OCI-LY7 (cell line): ENCODE results near the gene MARK3. TPM values are rescaled to one million over a fixed set of nuclear protein-coding genes. Genes with fewer than 3 reads are reported as not detected.

Experiments
- BruUV-seq: library from RNA; stranded (reverse); fragments of 400-500 nt; replicated peaks from 2 replicates; lab custom pipeline; 2021; lab: Mats Ljungman, UMichigan
- CTCF ChIA-PET: fragments of 300-600 bp; sonication (Branson Sonifier 250); formaldehyde crosslinking; loops from one replicate; lab custom pipeline; 2022; ENCODE audit warnings: antibody characterized with exemption; ENCODE audit not compliant: unreplicated experiment; lab: Charles Lee
- POLR2A ChIA-PET: fragments of 300-600 bp; sonication (Branson Sonifier 250); formaldehyde crosslinking; loops from one replicate; lab custom pipeline; 2022; ENCODE audit warnings: antibody characterized with exemption; lab: Charles Lee
- DNase-seq: peaks from one replicate; pipeline ENCODE4 v3.0.0-alpha.2; 2015; ENCODE audit warnings: low spot score
- H2AFZ ChIP-seq: fragments of 200-600 bp; sonication (generic), shearing (Covaris generic); 2 replicates; pipeline ENCODE4 v1.6.1; 2014; ENCODE audit warnings: mild to moderate bottlenecking, antibody characterized with exemption, low read length, moderate library complexity
- H3K27ac ChIP-seq: fragments of 200-600 bp; sonication (generic); 2 replicates; pipeline ENCODE4 v1.5.1; 2014; ENCODE audit warnings: mixed run types, low read depth, mild to moderate bottlenecking, moderate library complexity, low read length, inconsistent platforms; ENCODE audit not compliant: poor library complexity, severe bottlenecking
- H3K36me3 ChIP-seq: fragments of 200-600 bp; sonication (generic); 2 replicates; pipeline ENCODE4 v1.6.1; 2014; ENCODE audit warnings: mild to moderate bottlenecking, antibody characterized with exemption, low read length, moderate library complexity, mixed read lengths; ENCODE audit not compliant: insufficient read depth
- H3K4me1 ChIP-seq: fragments of 200-600 bp; sonication (generic); 2 replicates; pipeline ENCODE4 v1.5.1; 2014; ENCODE audit warnings: mild to moderate bottlenecking, low read length; ENCODE audit not compliant: insufficient read depth, poor library complexity, severe bottlenecking
- H3K4me2 ChIP-seq: fragments of 200-600 bp; sonication (generic); 2 replicates; pipeline ENCODE4 v1.6.1; 2014; ENCODE audit warnings: mild to moderate bottlenecking, low read length
- H3K4me3 ChIP-seq: fragments of 200-600 bp; sonication (generic); 2 replicates; pipeline ENCODE4 v1.5.1; 2014; ENCODE audit warnings: mild to moderate bottlenecking, low read depth, low read length; ENCODE audit not compliant: poor library complexity, severe bottlenecking
- H3K79me2 ChIP-seq: fragments of 200-600 bp; sonication (generic); 2 replicates; pipeline ENCODE4 v1.6.1; 2016; ENCODE audit warnings: low read depth, mild to moderate bottlenecking, low read length, moderate library complexity, mixed read lengths; ENCODE audit not compliant: insufficient read depth
- H3K9me2 ChIP-seq: fragments of 200-600 bp; sonication (generic); 2 replicates; pipeline ENCODE4 v1.6.1; 2016; ENCODE audit warnings: mild to moderate bottlenecking, low read length, mixed read lengths; ENCODE audit not compliant: insufficient read depth
- H3K9me3 ChIP-seq: fragments of 200-600 bp; sonication (generic); 2 replicates; pipeline ENCODE4 v1.6.1; 2014; ENCODE audit warnings: mild to moderate bottlenecking, mixed run types, low read length, mixed read lengths
- H4K20me1 ChIP-seq: fragments of 200-600 bp; sonication (generic); 2 replicates; pipeline ENCODE4 v1.6.1; 2014; ENCODE audit warnings: mild to moderate bottlenecking, antibody characterized with exemption, low read length, moderate library complexity, mixed read lengths; ENCODE audit not compliant: insufficient read depth
- CTCF ChIP-seq: fragments of 200-600 bp; sonication (generic); conservative IDR thresholded peaks from 2 replicates; pipeline ENCODE4 v1.5.1; 2014; ENCODE audit warnings: mild to moderate bottlenecking, antibody characterized with exemption, low read length, moderate library complexity, mixed read lengths
- EZH2phosphoT487 ChIP-seq: fragments of 200-600 bp; sonication (generic); IDR thresholded peaks from 2 replicates; pipeline ENCODE4 v1.6.1; 2018; ENCODE audit warnings: low read depth, borderline replicate concordance, mild to moderate bottlenecking, mixed run types, antibody characterized with exemption, low read length, moderate library complexity, mixed read lengths
- intact Hi-C: fragments of 100-400 bp; cut with micrococcal nuclease; formaldehyde crosslinking; loops from one replicate; pipeline ENCODE4 v1.10.0; 2022; ENCODE audit not compliant: unreplicated experiment
- total RNA-seq, 2 experiments: library from RNA; depleted of rRNA in 1 of 2; stranded (reverse); fragments of >200 nt in 1 of 2; shearing (Covaris generic) in 1 of 2; gene quantifications; 2 replicates each; pipeline ENCODE4 v1.2.3, GENCODE V29; 2014 to 2022

MARK3 gene
- total RNA-seq, 2 experiments from 2014 or later = 70.8 to 83.6 TPM

- H3K4me2 ChIP-seq = no peak overlapping the region
- no peak for DNase-seq
- POLR2A ChIA-PET = interaction anchor here (0.6 to 0.9 kb wide), 2 partner anchors 15 to 968 kb away, joined by 3 to 6 read pairs; no protein-coding TSS in a partner anchor
- peaks cover 46% of the 10 kb centered on the region for H3K36me3 ChIP-seq
- H3K9me3 ChIP-seq = no peaks in the 10 kb centered on the region
- BruUV-seq = no TSS peak
- H3K9me2 ChIP-seq = no peaks in the 10 kb centered on the region
- no peak overlapping the region for H3K27ac ChIP-seq
- H2AFZ ChIP-seq = no peak overlapping the region
- peaks cover 10% of the 10 kb centered on the region; the same call in 1 of the 2 replicates for H3K79me2 ChIP-seq
- H3K4me3 ChIP-seq = no peak overlapping the region
- H4K20me1 ChIP-seq = no peaks in the 10 kb centered on the region
- no peaks in the 10 kb centered on the region for H3K4me1 ChIP-seq
- CTCF ChIA-PET = no interaction called here
- TF ChIP-seq CTCF (no peak), EZH2phosphoT487 (no peak)
- intact Hi-C loops = no loop called here
These were observed 45.1 kb downstream of the MARK3 start for GRCh38 chr14:103430358-103430757.

- H3K4me1 ChIP-seq = no peaks in the 10 kb centered on the region
- no peaks in the 10 kb centered on the region for H3K9me2 ChIP-seq
- peaks cover 5% of the 10 kb centered on the region; the same call in 1 of the 2 replicates for H3K79me2 ChIP-seq
- peaks cover 56% of the 10 kb centered on the region for H3K36me3 ChIP-seq
- H3K4me2 ChIP-seq = no peak overlapping the region
- intact Hi-C loops = no loop called here
- ChIA-PET POLR2A (no interaction called here), CTCF (interaction anchor here (0.5 kb wide), 1 partner anchor 107 kb away, joined by 11 read pairs; no protein-coding TSS in a partner anchor)
- H2AFZ ChIP-seq = no peak overlapping the region
- H3K9me3 ChIP-seq = no peaks in the 10 kb centered on the region
- no TSS peak for BruUV-seq
- H3K27ac ChIP-seq = no peak overlapping the region
- H4K20me1 ChIP-seq = no peaks in the 10 kb centered on the region
- H3K4me3 ChIP-seq = no peak overlapping the region
- TF ChIP-seq CTCF = no peak
- DNase-seq = no peak
These were observed 47.4 kb downstream of the MARK3 start for GRCh38 chr14:103432627-103433026.

GRCh38 chr14:103433916-103434563 is 48.8 kb downstream of the MARK3 start:
- Histone ChIP-seq H3K9me2 (no peaks in the 10 kb centered on the region), H4K20me1 (no peaks in the 10 kb centered on the region), H3K79me2 (0 out of 2 replicates have a peak, but pooled peaks cover 5% of the 10 kb centered on the region), H3K36me3 (peaks cover 66% of the 10 kb centered on the region), H3K9me3 (no peaks in the 10 kb centered on the region), H3K4me3 (no peak overlapping the region), H3K27ac (no peak overlapping the region), H3K4me1 (no peaks in the 10 kb centered on the region), H3K4me2 (no peak overlapping the region), H2AFZ (no peak overlapping the region)
- POLR2A ChIA-PET = interaction anchor here (0.7 kb wide), 1 partner anchor 448 kb away, joined by 3 read pairs; no protein-coding TSS in a partner anchor
- intact Hi-C loops = no loop called here
- BruUV-seq = no TSS peak
- TF ChIP-seq CTCF (no peak), EZH2phosphoT487 (no peak)
- no peak for DNase-seq
- CTCF ChIA-PET = no interaction called here
